ENCODE results near the gene ZNF268.
"Not testable (repeated sequence)": the region's sequence is repeated elsewhere in the genome, so short reads cannot be mapped to it uniquely, and the experiment has no call there.

Gene ZNF268

DNA sequence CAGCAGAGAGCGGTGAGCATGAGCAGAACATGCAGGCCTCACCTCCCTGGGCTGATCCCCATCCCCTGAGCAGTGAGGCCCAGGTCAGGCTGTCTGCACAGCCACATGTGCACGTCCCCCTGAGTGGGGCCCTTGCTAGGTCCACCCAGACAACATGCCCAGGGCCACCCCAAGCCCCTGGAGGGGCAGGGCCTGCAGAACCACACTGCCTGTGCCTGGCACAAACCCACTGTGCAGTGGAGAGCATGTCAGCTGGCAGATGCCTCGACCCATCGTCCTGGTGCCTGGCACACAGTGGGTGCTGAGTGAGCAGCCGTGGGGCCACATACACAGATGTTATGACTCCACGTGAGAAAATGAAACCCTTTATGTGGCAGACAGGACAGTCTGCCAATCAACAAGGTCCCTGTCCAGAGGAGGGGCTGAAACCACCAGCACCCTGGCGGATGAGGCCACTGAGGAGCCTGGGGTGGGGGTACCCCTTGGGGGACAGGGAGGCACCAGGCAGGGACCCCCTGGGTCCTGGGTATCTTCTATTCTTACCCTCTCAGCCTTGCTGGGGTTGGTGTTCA lies 46.1 kb downstream of the ZNF268 start:
- no peak for DNase-seq (ENCODE audit: low read depth in 3 of 3)

DNA sequence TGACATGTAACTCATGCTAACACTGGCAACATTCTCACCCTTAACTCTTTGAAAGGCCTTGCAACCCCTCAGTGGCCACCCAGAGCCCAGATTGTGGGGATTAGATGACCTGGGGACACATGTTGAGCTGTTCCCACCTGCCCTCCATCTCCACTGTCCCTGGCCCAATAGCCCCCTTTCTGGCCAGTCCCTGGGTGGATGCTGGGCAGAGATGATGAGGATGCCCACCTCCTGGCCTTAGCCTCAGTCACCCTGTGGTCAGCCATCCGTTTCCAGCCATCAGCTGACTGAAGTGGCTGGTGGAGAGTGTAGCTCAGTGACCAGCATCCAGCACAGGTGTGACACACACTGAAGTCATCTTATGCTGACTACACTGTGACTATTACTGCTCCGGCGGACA lies 49.7 kb downstream of the ZNF268 start:
- no peak for DNase-seq (ENCODE audit: low read depth in 3 of 3)

DNA sequence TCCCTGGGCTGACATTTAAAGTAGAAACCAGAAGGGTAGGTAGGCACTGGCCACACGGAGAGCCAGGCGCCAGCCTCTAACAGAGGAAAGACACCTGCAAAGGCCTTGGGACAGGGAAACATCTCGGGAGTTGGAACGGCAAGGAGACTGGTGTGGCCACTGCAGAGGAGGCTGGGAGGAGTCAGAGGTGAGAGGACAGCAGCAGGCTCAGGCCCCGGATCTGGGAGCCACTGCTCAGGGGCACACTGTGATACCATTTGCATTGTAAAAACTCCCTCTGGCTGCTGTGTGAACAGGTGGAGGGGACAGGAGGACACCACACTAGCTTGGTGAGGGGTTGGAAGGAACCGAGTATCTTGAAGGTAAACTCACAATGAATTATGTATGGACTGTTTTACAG lies 51.7 kb downstream of the ZNF268 start:
- DNase-seq (ENCODE audit: low read depth in 3 of 3) = no peak

DNA sequence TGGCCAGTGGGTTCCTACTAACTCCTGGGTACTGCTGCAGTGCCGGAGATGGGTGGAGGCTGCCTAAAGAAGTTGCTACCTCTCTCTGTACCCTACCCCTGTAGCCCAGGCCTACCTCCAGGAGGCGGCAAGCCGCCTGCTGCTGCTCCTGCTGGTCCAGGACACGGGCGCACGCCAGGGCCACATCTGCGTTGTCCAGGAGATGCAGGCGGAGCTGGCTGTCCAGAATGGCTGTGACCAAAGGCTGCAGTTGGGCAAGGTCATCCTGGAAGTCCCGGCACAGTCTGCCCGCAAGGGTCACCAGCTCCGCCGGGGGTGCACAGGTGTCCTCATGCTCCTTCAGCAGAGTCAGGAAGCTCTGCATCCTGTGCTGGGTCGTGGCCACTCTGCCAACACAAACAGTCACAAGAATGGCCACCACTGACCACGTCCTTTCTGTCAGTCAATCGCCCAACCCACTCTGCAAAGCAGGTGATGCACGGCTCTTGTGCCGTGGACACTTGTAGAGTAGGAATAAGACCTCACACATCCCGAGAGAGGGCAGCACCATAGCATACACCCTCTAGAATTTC lies 52.8 kb downstream of the ZNF268 start:
- no peak for DNase-seq (ENCODE audit: low read depth in 3 of 3)

DNA sequence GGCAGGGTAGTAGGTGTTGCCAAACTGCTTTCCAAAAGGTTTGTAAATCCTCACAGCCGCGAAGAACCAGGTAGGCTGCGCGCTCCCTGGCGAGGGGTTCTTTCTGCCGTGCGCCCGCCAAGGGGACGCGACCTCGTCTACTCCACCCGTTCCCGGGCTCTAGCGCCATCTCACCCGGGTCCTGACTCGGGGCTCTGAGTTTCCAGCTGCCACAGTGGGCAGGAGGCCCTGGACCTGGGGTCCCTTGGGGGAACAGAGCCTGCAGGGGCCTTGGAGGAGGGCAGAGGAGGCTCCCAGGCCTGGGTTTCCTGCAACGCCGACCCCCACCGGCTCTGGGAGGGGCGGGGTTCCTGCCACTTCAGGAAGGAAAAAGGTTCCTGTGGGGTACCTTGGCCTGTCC lies 53.7 kb downstream of the ZNF268 start:
- no peak for DNase-seq (ENCODE audit: low read depth in 3 of 3)

DNA sequence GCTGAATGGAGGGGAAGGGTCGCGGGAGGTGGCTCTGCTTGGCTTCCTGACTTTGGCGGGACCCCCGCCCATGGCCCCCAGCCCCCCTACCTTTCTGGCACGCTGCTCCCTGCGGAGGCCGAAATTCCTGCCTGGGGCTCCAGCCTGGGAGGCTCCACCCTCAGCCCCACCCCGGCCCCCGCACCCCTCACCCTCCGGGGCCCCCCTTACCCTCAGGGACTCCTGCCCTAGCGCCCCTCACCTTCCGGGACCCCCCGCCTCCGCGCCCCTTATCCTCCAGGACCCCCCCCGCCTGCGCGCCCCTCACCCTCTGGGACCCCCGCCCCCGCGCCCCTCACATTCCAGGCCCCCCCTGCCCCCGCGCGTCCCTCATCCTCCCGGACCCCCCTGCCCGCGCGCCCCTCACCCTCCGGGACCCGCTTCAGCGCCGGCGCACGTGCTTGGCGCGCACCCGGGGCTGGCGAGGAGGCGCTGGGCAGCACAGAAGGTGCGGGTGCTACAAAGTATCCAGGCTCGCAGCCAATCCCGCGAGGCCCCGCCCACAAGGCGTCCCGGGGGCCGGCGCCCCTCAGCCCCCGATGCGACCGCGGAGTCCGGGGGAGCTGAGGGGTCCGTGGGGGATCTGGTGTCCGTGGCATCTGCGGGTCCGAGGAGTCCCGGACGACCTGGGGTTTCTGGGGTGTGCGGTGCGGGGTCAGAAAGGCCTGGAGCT lies 54.3 kb downstream of the ZNF268 start, which contains the start of gene ANHX:
ANHX (minus strand) TSS at position 477 of the 712 bp plus-strand sequence. CDS start 1,521 bp downstream, outside the sequence.
- DNase-seq (ENCODE audit: low read depth in 3 of 3) = no peak

DNA sequence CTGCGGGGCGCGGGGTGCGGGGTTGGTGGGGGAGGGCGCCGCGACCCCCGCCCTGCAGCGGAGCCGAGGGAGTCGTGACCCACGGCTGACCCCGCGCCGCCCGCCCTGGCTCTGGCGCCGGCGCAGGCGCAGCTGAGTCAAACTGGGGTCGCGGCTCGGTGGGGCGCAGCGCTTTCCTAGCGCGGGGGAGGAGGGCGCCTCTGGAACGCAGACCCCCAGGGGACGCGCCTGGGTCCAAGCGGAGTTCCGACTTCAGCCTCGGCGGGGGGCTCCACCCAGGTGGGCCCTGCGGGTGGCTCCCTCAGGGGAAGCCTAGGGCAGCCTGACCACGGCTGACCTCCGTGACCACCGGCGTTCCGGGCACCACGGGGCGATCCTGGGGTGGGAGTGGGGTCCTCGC lies 54.8 kb downstream of the ZNF268 start:
- DNase-seq (ENCODE audit: low read depth in 3 of 3) = no peak

DNA sequence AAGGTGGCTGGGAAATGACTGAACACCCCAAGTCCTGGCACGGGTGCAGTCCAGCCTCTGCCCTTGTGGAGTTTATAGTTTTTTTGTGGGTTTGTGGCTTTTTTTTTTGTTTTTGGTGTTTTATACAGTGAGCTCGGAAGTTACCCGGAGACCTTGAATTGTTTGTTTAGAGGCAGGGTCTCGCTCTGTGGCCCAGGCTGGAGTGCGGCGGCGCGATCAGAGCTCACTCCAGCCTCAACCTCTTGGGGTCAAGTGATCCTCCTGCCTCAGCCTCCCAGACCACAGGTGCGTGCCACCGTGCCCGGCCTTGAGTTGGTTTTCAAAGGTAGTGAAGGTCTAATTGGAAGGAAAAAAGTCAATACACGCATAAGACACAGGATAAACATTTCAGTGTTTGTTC lies 55.3 kb downstream of the ZNF268 start:
- DNase-seq (ENCODE audit: low read depth in 3 of 3) = no peak

DNA sequence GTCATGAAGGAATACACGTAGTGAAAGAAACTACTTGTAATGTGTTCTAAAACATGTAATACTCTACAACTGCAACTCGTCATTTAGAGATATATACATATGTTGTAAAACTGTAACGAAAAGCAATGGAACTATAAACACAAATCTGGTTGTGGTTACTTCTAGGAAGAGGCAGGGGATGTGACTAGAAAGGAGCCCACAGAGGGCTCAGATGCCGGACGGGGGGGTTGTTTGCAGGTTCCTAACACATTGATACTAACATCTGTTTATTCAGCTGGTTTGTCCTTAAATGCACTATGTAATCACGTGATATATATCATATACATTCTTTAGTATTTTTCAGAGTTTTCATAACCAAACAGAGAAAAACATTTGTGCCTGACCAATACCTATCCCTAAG lies 70.4 kb downstream of the ZNF268 start:
- DNase-seq (ENCODE audit: low read depth in 3 of 3) = no peak

DNA sequence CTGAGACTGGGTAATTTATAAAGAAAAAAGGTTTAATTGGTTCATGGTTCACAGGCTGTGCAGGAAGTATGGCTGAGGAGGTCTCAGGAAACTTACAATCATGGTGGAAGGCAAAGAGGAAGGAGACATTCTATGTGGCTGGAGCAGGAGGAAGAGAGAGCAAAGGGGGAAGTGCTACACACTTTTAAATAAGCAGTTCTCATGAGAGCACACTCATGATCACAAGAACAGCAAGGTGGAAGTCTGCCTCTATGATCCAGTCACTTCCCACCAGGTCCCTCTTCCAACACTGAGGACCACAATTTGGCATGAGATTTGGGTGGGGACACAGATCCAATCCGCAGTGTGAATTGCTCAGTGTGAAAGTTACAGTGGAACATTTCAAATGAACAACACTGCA lies 74.5 kb downstream of the ZNF268 start:
- not testable (repeated sequence) for DNase-seq (ENCODE audit: low read depth in 3 of 3)

DNA sequence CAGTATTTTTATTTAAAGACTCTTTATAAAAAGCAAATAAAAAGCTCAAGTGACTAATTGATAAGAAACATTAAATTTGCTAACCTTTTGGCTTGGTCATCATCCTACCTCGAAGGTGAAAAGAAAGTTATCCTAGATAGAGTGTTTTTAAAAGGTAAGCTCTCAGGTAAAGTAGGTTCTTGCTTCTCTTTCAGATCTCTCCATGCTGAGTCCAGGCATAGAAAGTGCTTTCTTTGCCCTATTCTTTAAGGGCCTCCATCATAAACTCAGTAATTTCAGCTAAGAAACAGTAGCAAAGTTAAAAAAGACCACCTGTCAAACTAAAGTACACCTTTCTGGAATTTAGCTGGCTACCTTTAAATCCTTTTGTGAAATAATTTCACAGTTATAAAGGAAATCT lies 75.0 kb downstream of the ZNF268 start:
- DNase-seq (ENCODE audit: low read depth in 3 of 3) = no peak

DNA sequence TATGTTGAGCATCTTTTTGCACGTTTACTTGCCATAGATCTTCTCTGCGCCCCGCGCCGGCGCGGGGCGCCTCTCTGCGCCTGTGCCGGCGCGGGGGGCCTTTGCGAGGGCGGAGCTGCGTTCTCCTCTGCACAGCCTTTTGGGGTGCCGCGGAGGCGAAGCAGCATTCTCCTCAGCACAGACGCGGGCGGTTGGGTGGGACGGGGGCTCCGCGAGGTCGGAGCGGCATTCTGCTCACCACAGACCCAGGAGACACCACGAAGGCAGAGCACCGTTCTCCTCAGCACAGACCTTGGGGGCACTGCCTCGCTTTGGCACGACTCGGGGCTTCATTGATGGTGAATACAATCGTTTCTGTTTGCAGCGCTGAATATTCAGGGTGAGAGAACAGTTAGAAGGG lies 82.9 kb downstream of the ZNF268 start:
- DNase-seq (ENCODE audit: low read depth in 3 of 3) = no peak

All from stimulated activated CD4-positive, alpha-beta T cell treated with anti-CD3 and anti-CD28 coated beads, TNF-alpha, amount 100 ng/mL, for 24 hours (primary cell).